Measurements from ENCODE around the gene REEP2.

The REEP2 gene

GRCh38 chr5:138441221-138441620 is 2.4 kb downstream of the REEP2 start:
- H3K36me3 ChIP-seq (ENCODE audit: insufficient read depth, insufficient read length, low read length): peaks cover 3% of the 10 kb centered on the region
- peaks cover 7% of the 10 kb centered on the region for H3K4me1 ChIP-seq (ENCODE audit: insufficient read depth, insufficient read length)
- TF ChIP-seq ZNF274 (IDR thresholded peaks at IDR 0.05; ENCODE audit: low read depth, low read length) (no peak), SUZ12 (IDR thresholded peaks at IDR 0.05; ENCODE audit: extremely low read depth, insufficient read depth, insufficient read length) (no peak), YY1 (IDR thresholded peaks at IDR 0.05; ENCODE audit: insufficient read depth, insufficient read length) (no peak)
- no peak for DNase-seq (ENCODE audit: low read depth, low spot score)
- no peak overlapping the region for H3K9ac ChIP-seq (ENCODE audit: insufficient read length, low read depth)
- H3K27me3 ChIP-seq (ENCODE audit: insufficient read depth, insufficient read length): no peaks in the 10 kb centered on the region
- no peak overlapping the region for H3K4me3 ChIP-seq (ENCODE audit: insufficient read length, low read depth)
- H3K9me3 ChIP-seq (ENCODE audit: insufficient read depth, low read length): no peaks in the 10 kb centered on the region

- H3K9ac ChIP-seq (ENCODE audit: insufficient read length, low read depth): no peak overlapping the region
- H3K36me3 ChIP-seq (ENCODE audit: insufficient read depth, insufficient read length, low read length): no peaks in the 10 kb centered on the region
- no peak overlapping the region for H3K4me3 ChIP-seq (ENCODE audit: insufficient read length, low read depth)
- H3K4me1 ChIP-seq (ENCODE audit: insufficient read depth, insufficient read length): peaks cover 8% of the 10 kb centered on the region
- H3K9me3 ChIP-seq (ENCODE audit: insufficient read depth, low read length): no peaks in the 10 kb centered on the region
- TF ChIP-seq ZNF274 (IDR thresholded peaks at IDR 0.05; ENCODE audit: low read depth, low read length) (no peak), SUZ12 (IDR thresholded peaks at IDR 0.05; ENCODE audit: extremely low read depth, insufficient read depth, insufficient read length) (no peak), YY1 (IDR thresholded peaks at IDR 0.05; ENCODE audit: insufficient read depth, insufficient read length) (no peak)
- no peaks in the 10 kb centered on the region for H3K27me3 ChIP-seq (ENCODE audit: insufficient read depth, insufficient read length)
- DNase-seq (ENCODE audit: low read depth, low spot score): no peak
Observed at GRCh38 chr5:138444078-138444773, 5.4 kb downstream of the REEP2 start.

GRCh38 chr5:138444774-138445546 is 6.1 kb downstream of the REEP2 start:
- Histone ChIP-seq H3K9me3 (ENCODE audit: insufficient read depth, low read length) (no peaks in the 10 kb centered on the region), H3K36me3 (ENCODE audit: insufficient read depth, insufficient read length, low read length) (no peaks in the 10 kb centered on the region), H3K9ac (ENCODE audit: insufficient read length, low read depth) (no peak overlapping the region), H3K4me3 (ENCODE audit: insufficient read length, low read depth) (no peak overlapping the region), H3K27me3 (ENCODE audit: insufficient read depth, insufficient read length) (no peaks in the 10 kb centered on the region), H3K4me1 (ENCODE audit: insufficient read depth, insufficient read length) (peaks cover 8% of the 10 kb centered on the region)
- DNase-seq (ENCODE audit: low read depth, low spot score): no peak
- TF ChIP-seq YY1 (IDR thresholded peaks at IDR 0.05; ENCODE audit: insufficient read depth, insufficient read length) (no peak), SUZ12 (IDR thresholded peaks at IDR 0.05; ENCODE audit: extremely low read depth, insufficient read depth, insufficient read length) (no peak), ZNF274 (IDR thresholded peaks at IDR 0.05; ENCODE audit: low read depth, low read length) (no peak)

DNA sequence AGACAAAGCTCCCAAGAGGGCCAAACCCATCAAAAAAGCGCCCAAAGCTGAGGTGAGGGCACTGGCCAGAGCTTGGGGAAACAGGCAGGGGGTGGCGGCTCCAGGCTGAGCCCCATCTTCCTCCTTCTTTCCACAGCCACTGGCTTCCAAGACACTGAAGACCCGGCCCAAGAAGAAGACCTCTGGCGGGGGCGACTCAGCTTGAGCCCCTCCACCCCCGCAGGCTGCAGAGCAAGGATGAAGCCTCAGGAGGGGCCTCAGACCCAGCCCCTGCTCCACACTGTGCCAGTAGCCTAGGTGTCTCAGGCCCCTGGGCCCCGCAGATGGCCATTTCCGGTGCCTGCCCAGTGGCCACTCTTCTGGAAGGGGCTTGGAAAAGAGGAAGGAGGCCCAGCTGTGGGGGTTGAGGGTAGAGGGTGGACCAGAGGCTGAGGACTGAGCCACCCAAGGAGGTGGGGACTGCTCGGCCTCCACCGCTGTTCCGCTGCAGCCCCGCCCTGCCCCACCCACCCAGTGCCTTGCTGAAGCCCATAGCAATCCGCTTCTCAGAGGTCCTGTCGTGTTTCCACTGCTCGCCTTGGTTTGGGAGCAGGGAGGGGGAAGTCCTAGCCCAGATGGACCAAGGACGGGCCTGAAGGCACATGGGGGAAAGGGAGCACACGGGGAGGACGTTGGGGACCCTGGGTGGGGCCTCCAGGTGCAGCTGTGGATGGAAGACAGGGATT is 6.9 kb downstream of the REEP2 start:
- Histone ChIP-seq H3K27me3 (ENCODE audit: insufficient read depth, insufficient read length) (no peaks in the 10 kb centered on the region), H3K9ac (ENCODE audit: insufficient read length, low read depth) (no peak overlapping the region), H3K4me3 (ENCODE audit: insufficient read length, low read depth) (no peak overlapping the region), H3K9me3 (ENCODE audit: insufficient read depth, low read length) (no peaks in the 10 kb centered on the region), H3K4me1 (ENCODE audit: insufficient read depth, insufficient read length) (peaks cover 6% of the 10 kb centered on the region), H3K36me3 (ENCODE audit: insufficient read depth, insufficient read length, low read length) (no peaks in the 10 kb centered on the region)
- no peak for DNase-seq (ENCODE audit: low read depth, low spot score)
- TF ChIP-seq YY1 (IDR thresholded peaks at IDR 0.05; ENCODE audit: insufficient read depth, insufficient read length): no peak
- no peak for TF ChIP-seq SUZ12 (IDR thresholded peaks at IDR 0.05; ENCODE audit: extremely low read depth, insufficient read depth, insufficient read length)
- TF ChIP-seq ZNF274 (IDR thresholded peaks at IDR 0.05; ENCODE audit: low read depth, low read length): no peak

- Histone ChIP-seq H3K27me3 (ENCODE audit: insufficient read depth, insufficient read length) (no peaks in the 10 kb centered on the region), H3K36me3 (ENCODE audit: insufficient read depth, insufficient read length, low read length) (no peaks in the 10 kb centered on the region), H3K9me3 (ENCODE audit: insufficient read depth, low read length) (no peaks in the 10 kb centered on the region), H3K4me1 (ENCODE audit: insufficient read depth, insufficient read length) (peaks cover 2% of the 10 kb centered on the region), H3K9ac (ENCODE audit: insufficient read length, low read depth) (no peak overlapping the region), H3K4me3 (ENCODE audit: insufficient read length, low read depth) (no peak overlapping the region)
- TF ChIP-seq ZNF274 (IDR thresholded peaks at IDR 0.05; ENCODE audit: low read depth, low read length) (no peak), YY1 (IDR thresholded peaks at IDR 0.05; ENCODE audit: insufficient read depth, insufficient read length) (no peak), SUZ12 (IDR thresholded peaks at IDR 0.05; ENCODE audit: extremely low read depth, insufficient read depth, insufficient read length) (no peak)
- DNase-seq (ENCODE audit: low read depth, low spot score): no peak
Observed at GRCh38 chr5:138448070-138448469, 9.2 kb downstream of the REEP2 start.

- no peak overlapping the region for H3K4me3 ChIP-seq (ENCODE audit: insufficient read length, low read depth)
- no peaks in the 10 kb centered on the region for H3K36me3 ChIP-seq (ENCODE audit: insufficient read depth, insufficient read length, low read length)
- TF ChIP-seq SUZ12 (IDR thresholded peaks at IDR 0.05; ENCODE audit: extremely low read depth, insufficient read depth, insufficient read length): no peak
- TF ChIP-seq ZNF274 (IDR thresholded peaks at IDR 0.05; ENCODE audit: low read depth, low read length): no peak
- TF ChIP-seq YY1 (IDR thresholded peaks at IDR 0.05; ENCODE audit: insufficient read depth, insufficient read length): no peak
- H3K9ac ChIP-seq (ENCODE audit: insufficient read length, low read depth): no peak overlapping the region
- H3K9me3 ChIP-seq (ENCODE audit: insufficient read depth, low read length): no peaks in the 10 kb centered on the region
- H3K27me3 ChIP-seq (ENCODE audit: insufficient read depth, insufficient read length): no peaks in the 10 kb centered on the region
- no peak for DNase-seq (ENCODE audit: low read depth, low spot score)
- H3K4me1 ChIP-seq (ENCODE audit: insufficient read depth, insufficient read length): peaks cover 2% of the 10 kb centered on the region
Observed at GRCh38 chr5:138448481-138449398, 9.9 kb downstream of the REEP2 start.

Data from NT2/D1 (cell line).